Gastroesophageal sphincter (tissue), 4 donors: ENCODE data around the gene VPS26B. TPM values are rescaled to one million over a fixed set of nuclear protein-coding genes. Genes with fewer than 3 reads are reported as not detected.

Experiments used
- ATAC-seq: fragments of 150-250 bp; one replicate; pipeline ENCODE4 v1.9.1; 2016; ENCODE audit warnings: mild to moderate bottlenecking, moderate library complexity
- H3K27ac ChIP-seq, 4 donors: fragments of 200-600 bp; sonication (generic) in 3 of 4; 1 replicate in 3 of 4; 2 replicates in 1 of 4; pipeline ENCODE4 v1.5.1; 2016 to 2019
- H3K27me3 ChIP-seq: fragments of 200-600 bp; sonication (generic); one replicate; pipeline ENCODE4 v1.5.1; 2019
- H3K36me3 ChIP-seq, 2 donors: fragments of 200-600 bp; sonication (generic); one replicate each; pipeline ENCODE4 v1.5.1; 2019; ENCODE audit warnings: control low read depth in 1 of 2
- H3K4me1 ChIP-seq, 3 donors: fragments of 200-600 bp; sonication (generic); 1 replicate in 2 of 3; 2 replicates in 1 of 3; pipeline ENCODE4 v1.5.1; 2016 to 2019; ENCODE audit warnings: control low read depth in 2 of 3
- H3K4me3 ChIP-seq, 2 donors: fragments of 200-600 bp; sonication (generic); one replicate each; pipeline ENCODE4 v1.5.1; 2019; ENCODE audit warnings: mild to moderate bottlenecking in 1 of 2, moderate library complexity in 1 of 2
- H3K9me3 ChIP-seq, 3 donors: fragments of 200-600 bp; sonication (generic); one replicate each; pipeline ENCODE4 v1.5.1; 2017 to 2019; ENCODE audit warnings: control low read depth in 2 of 3
- EP300 ChIP-seq: sonication (generic); formaldehyde crosslinking; IDR thresholded peaks from one replicate; pipeline ENCODE4 v1.6.1; 2017; ENCODE audit warnings: antibody characterized with exemption, mild to moderate bottlenecking
- POLR2A ChIP-seq, 2 donors: fragments of 450-650 bp; IDR thresholded peaks; one replicate each; pipeline ENCODE4 v1.6.1; 2017; ENCODE audit warnings: antibody characterized with exemption in 2 of 2, mild to moderate bottlenecking in 2 of 2, moderate library complexity in 1 of 2
- POLR2AphosphoS5 ChIP-seq: sonication (generic); formaldehyde crosslinking; IDR thresholded peaks from one replicate; pipeline ENCODE4 v1.6.1; 2017; ENCODE audit warnings: antibody characterized with exemption
- WGBS, 2 donors: methylation state at CpG; one replicate each; pipeline ENCODE4 v1.1.5; 2018; ENCODE audit warnings: low coverage in 1 of 2; 5-methylcytosine and 5-hydroxymethylcytosine counted together
- total RNA-seq, 4 donors: library from RNA; depleted of rRNA; stranded (reverse); fragments of >200 nt; gene quantifications; one replicate each; pipeline ENCODE4 v1.1.0, GENCODE V29; 2016
- TF ChIP-seq, protein P1 (sequence below), 4 experiments: fragments of 200-600 bp in 2 of 4; fragments of 450-650 bp in 2 of 4; sonication (generic) in 1 of 4; IDR thresholded peaks; one replicate each; pipeline ENCODE4 v1.5.1; 2017 to 2019; ENCODE audit warnings: antibody characterized with exemption in 4 of 4, mild to moderate bottlenecking in 2 of 4, moderate library complexity in 2 of 4

VPS26B gene
- total RNA-seq, 4 donors from 2014 or later = 27.6 to 56.4 (median 45.0) TPM

DNA sequence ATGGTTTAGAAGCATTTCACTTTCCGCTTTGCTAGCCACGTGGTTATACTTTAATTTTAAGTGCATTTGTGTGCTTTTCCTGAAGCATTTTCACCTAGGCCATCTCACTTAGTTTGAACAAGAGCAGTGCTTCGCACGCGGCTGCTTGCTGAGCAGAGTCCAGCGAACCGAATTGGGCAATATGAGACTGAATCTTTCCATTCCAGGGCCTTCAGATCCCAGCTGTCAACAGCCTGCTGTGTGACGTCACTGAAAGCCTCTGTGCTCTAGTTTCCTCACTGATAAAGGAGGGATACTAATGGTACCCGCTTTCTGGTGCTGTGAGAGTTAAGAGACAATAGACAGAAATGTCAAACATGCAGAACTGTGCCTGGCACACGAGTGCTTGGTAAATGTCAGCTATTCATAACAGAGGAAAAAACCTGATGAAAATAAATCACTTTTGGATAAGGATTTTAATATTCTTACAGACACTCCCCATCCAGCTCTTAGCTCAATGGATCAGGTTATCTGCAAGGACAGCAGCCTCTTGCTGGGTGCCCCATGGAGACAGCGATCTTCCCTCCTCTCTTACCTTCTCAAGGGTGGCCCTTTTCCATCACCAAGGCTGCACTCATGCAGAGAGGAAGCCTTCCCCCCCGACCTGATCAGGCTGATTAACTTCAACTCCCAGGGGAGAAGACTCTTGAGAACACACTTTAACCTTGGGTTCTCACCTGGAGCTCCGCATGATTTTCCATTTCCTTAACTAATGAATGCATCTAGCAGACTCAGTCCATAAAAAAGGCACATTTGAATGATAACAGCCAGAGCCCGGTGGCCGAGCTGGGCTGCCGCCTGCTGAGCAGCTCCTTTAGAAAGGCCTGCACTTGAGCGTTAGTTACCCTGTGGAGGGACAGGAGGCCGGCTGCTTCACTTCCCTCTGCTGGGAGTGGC lies 48.2 kb downstream of the VPS26B start:
- 41 to 47% methylated on average over 8 to 15 of the region's 18 CpGs for WGBS, 2 donors
- peaks cover 90% of the 10 kb centered on the region for H3K27me3 ChIP-seq

DNA sequence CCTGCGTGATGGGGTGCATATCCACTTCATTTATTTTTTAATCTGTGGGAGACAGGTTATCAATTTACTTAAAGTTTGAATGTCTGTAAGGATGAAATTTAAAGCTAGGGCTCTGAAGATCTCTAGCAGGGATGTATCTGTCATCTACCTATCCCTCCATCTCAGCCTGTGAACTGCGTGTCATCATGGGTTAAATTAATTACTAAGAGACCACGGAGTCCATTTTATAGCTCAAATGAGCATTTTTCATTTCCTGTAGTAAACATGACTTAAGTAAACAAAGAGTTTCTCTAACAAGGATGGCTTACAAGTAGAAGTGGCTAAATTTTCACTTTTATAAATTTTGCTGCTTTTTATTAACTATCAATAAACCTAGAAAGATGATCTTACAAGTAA lies 48.8 kb downstream of the VPS26B start:
- 44 to 53% methylated on average over 3 of the region's 3 CpGs for WGBS, 2 donors
- Histone ChIP-seq H3K27ac (no peak overlapping the region), H3K4me1 (peaks cover 0 to 23% (median 14%) of the 10 kb centered on the region in 3 donors), H3K4me3 (no peak overlapping the region), H3K9me3 (peaks cover 0 to 6% (median 0%) of the 10 kb centered on the region in 3 donors), H3K36me3 (no peaks in the 10 kb centered on the region), H3K27me3 (peaks cover 96% of the 10 kb centered on the region)
- TF ChIP-seq EP300 = no peak
- TF ChIP-seq, protein P1, sequence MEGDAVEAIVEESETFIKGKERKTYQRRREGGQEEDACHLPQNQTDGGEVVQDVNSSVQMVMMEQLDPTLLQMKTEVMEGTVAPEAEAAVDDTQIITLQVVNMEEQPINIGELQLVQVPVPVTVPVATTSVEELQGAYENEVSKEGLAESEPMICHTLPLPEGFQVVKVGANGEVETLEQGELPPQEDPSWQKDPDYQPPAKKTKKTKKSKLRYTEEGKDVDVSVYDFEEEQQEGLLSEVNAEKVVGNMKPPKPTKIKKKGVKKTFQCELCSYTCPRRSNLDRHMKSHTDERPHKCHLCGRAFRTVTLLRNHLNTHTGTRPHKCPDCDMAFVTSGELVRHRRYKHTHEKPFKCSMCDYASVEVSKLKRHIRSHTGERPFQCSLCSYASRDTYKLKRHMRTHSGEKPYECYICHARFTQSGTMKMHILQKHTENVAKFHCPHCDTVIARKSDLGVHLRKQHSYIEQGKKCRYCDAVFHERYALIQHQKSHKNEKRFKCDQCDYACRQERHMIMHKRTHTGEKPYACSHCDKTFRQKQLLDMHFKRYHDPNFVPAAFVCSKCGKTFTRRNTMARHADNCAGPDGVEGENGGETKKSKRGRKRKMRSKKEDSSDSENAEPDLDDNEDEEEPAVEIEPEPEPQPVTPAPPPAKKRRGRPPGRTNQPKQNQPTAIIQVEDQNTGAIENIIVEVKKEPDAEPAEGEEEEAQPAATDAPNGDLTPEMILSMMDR (IDR thresholded peaks at IDR 0.05) = no peak
- TF ChIP-seq POLR2A (IDR thresholded peaks at IDR 0.05) = no peak
- no peak for TF ChIP-seq POLR2AphosphoS5
- ATAC-seq = no peak

More for the DNA sequence above, 48.2 kb downstream of the VPS26B start:
- H3K36me3 ChIP-seq = no peaks in the 10 kb centered on the region
- H3K4me3 ChIP-seq = no peak overlapping the region
- TF ChIP-seq EP300 (no peak), POLR2AphosphoS5 (no peak)
- ATAC-seq = peak; percentile 42
- H3K4me1 ChIP-seq = peaks cover 0 to 23% (median 14%) of the 10 kb centered on the region in 3 donors
- no peaks in the 10 kb centered on the region for H3K9me3 ChIP-seq
- H3K27ac ChIP-seq = no peak overlapping the region

DNA sequence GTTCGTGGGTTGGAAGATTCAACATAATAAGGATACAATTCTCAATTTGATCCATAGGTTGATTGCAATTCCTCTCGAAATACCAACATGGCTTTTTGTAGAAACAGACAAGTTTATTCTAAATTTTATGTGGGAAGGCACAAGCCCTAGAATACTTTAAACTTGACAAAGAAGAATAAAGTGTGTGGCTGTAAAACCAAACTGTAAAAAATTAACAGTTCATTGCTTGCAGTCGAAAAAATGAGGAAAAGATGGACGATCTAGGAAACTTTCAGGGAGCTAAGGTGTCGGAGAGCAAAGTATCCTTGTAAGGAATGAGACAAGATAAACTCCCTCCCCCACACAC lies 50.7 kb downstream of the VPS26B start:
- Histone ChIP-seq H3K36me3 (no peaks in the 10 kb centered on the region), H3K4me3 (no peak overlapping the region), H3K27me3 (peaks cover 97% of the 10 kb centered on the region), H3K27ac (no peak overlapping the region), H3K4me1 (peaks cover 0 to 23% (median 14%) of the 10 kb centered on the region in 3 donors), H3K9me3 (peaks cover 0 to 11% (median 0%) of the 10 kb centered on the region in 3 donors)
- TF ChIP-seq POLR2AphosphoS5 (no peak), EP300 (no peak), POLR2A (IDR thresholded peaks at IDR 0.05) (no peak)
- TF ChIP-seq, protein P1 (IDR thresholded peaks at IDR 0.05) = no peak
- WGBS, 2 donors = 15 to 21% methylated on average over 5 of the region's 5 CpGs
- ATAC-seq = no peak

DNA sequence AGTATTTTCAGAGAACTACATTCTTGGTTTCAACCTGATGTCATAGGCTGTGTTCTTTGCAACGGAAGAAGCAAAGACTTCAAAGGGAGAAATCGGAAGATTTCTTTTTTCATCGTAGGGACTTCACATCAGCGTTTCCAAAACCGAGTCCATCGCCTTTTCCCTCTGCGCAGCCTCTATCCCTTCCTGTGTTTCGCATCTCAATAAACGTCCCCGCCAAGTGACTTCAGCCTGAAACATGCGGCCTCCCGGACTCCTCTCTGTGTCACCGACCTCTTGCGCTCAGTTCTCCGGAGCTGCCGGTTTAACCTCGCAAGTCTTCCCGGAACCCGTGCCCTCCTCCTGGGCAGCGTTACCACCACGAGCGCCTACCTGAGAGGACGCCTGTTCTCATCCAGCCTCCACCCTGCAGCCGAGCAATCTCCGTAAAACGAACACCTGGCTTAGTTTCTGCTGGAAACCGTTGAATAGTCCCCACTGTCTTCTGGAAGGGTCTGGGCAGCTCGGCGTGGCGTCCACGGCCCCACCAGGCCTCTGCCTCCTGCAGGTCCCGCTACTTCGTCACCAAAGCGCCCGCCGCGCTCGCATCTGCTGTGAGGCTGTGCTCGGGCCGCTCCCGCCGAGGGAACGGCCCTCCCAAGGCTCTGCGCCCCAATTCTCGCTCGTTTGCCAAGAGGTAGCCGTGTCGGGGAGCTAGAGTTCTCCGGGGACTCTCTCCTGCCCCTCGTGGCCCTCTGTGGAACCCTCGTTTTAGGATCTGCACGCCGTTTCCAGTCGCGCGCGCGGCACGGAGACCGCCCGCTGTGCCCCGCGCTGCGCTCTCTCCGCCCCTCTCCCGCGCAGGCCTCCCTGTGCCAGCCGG lies 51.3 kb downstream of the VPS26B start, which contains the start of gene GLB1L3:
Gene GLB1L3, plus strand, starts transcription at position 846 of the 862 bp plus-strand sequence. CDS start 362 bp downstream, outside the sequence.
- Histone ChIP-seq H3K27ac (no peak within 1 kb of the TSS), H3K36me3 (no peaks in the 10 kb centered on the region), H3K9me3 (peaks cover 0 to 11% (median 0%) of the 10 kb centered on the region in 3 donors), H3K4me3 (peak within 1 kb of the TSS in 1 of 2 donors; percentile 40), H3K4me1 (peaks cover 0 to 23% (median 14%) of the 10 kb centered on the region in 3 donors), H3K27me3 (peaks cover 94% of the 10 kb centered on the region)
- WGBS, 2 donors = 8 to 11% methylated on average over 19 to 21 of the region's 68 CpGs
- TF ChIP-seq, protein P1 (IDR thresholded peaks at IDR 0.05) = peak in 1 of 4 experiments; percentile 34
- no peak for TF ChIP-seq POLR2AphosphoS5
- ATAC-seq = peak; percentile 18
